Neuron (in vitro differentiated cells): ENCODE measurements around the gene DNAJB13.

Source experiments
- H2AFZ ChIP-seq: one replicate; pipeline ENCODE4 v1.6.1; 2013; ENCODE audit warnings: low read depth, mild to moderate bottlenecking, inconsistent platforms, low read length, moderate library complexity
- H3K27me3 ChIP-seq: one replicate; pipeline ENCODE4 v1.6.1; 2013; ENCODE audit warnings: low read length; ENCODE audit not compliant: insufficient read depth
- H3K36me3 ChIP-seq: one replicate; pipeline ENCODE4 v1.6.1; 2013; ENCODE audit warnings: low read length; ENCODE audit not compliant: insufficient read depth
- H3K4me1 ChIP-seq: one replicate; pipeline ENCODE4 v1.6.1; 2013; ENCODE audit warnings: low read length; ENCODE audit not compliant: insufficient read depth
- H3K4me3 ChIP-seq: 2 replicates; pipeline ENCODE4 v1.5.1; 2013; ENCODE audit warnings: mild to moderate bottlenecking, low read length, moderate library complexity
- H3K9me3 ChIP-seq: one replicate; pipeline ENCODE4 v1.6.1; 2013; ENCODE audit warnings: low read length

The DNAJB13 gene

DNA sequence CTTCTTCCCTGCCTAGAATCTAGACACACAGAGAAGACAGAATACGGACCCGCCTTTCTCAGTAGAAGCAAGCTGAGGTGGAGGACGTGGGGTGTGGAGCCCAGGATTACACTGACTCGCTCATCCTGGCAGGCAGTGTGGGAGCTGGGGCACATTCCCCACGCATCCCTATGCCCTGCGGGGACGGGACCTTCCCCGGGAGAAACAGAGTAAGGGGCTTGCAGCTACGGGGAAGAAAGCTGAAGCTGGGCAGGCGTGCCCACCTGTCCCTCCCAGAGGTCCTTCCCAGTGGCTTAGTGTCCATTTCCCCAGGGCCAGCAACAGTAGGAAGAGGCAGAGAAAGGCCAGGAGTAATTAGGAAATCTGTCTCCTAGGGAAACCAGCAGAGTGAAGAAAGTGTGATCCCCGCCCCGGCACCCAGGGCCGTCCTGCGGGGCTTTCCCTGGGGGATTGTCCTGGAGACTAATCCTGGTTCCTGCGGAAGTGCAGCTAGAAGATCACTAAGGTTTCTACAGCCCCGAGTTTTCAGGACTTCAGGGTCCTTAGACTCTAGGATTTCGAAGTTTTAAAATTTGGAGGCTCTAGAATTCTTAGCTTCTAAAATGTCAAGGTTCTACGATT lies 7.8 kb downstream of the DNAJB13 start:
- no peaks in the 10 kb centered on the region for H3K9me3 ChIP-seq
- no peaks in the 10 kb centered on the region for H3K27me3 ChIP-seq
- no peak overlapping the region for H3K4me3 ChIP-seq
- H3K36me3 ChIP-seq, result no peaks in the 10 kb centered on the region
- no peak overlapping the region for H2AFZ ChIP-seq
- H3K4me1 ChIP-seq, result peaks cover 6% of the 10 kb centered on the region

DNA sequence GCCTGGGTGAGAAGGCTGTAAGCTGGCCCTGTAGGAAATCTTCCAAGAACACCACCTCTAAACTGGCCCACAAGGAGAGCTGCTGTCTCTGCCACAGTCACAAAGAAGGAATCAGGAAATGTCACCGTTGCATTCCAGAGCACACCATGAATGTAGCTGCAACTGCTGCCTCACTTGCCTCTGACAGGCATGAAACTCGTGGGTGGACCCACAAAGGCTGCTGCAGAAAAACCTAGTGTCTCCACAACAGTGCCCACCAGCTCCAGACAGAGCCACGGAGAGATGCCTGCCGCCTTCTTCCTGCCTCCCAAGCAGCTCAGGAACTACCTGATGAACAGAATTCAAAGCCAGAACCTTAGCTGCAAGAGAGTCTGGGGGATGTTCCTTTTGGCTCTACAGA lies 10.5 kb downstream of the DNAJB13 start:
- Histone ChIP-seq H3K4me3 (no peak overlapping the region), H2AFZ (no peak overlapping the region), H3K4me1 (peaks cover 1% of the 10 kb centered on the region), H3K27me3 (no peaks in the 10 kb centered on the region), H3K36me3 (no peaks in the 10 kb centered on the region), H3K9me3 (no peaks in the 10 kb centered on the region)

DNA sequence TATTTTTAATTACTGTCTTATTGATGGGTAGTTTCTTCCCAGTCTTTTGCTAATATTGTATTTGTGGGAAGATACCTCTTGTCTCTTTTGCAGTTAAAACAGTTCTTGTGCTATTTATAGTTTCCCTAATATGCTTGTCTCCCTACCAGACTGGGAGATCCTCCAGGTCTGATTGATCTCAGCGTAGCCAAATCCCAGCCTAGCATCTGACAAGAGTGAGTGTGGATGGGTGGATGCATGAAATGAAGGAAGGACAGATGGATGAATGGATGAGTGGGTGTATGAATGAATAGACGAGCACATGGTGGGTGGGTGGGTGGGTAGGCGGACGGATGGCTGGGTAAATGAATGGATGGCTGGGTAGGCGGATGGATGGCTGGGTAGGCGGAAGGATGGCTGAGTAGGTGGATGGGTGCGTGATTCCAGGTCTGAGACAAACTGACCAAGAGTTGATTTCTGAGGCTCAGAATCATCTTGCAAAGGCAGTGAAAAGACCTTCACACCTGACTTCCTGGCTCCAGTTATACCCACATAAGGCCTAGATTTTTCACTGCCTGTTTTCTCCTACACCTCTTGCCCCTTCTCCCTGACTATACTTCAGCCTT lies 11.4 kb downstream of the DNAJB13 start:
- Histone ChIP-seq H3K36me3 (no peaks in the 10 kb centered on the region), H3K27me3 (no peaks in the 10 kb centered on the region), H3K4me1 (no peaks in the 10 kb centered on the region), H3K4me3 (no peak overlapping the region), H3K9me3 (no peaks in the 10 kb centered on the region), H2AFZ (no peak overlapping the region)

DNA sequence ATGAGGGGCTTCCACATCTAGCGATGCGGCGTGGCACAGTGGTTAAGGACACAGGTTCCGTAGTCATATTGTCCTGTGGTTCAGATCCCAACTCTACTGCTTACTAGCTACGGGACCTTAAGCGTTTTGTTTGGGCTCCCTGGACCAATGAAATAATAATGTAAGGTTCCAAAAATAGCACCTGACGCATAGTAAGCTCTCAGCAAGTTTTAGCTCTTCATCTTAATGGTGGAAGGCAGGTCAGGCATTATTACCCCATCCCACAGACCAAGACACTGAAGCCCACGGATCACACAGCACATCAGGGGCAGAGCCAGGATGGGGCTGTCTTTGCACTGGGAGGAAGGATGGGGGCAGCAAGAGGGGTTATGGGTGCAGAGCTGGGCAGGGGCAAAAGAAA lies 13.0 kb downstream of the DNAJB13 start:
- H2AFZ ChIP-seq, result no peak overlapping the region
- no peaks in the 10 kb centered on the region for H3K27me3 ChIP-seq
- H3K36me3 ChIP-seq, result no peaks in the 10 kb centered on the region
- H3K4me1 ChIP-seq, result no peaks in the 10 kb centered on the region
- H3K4me3 ChIP-seq, result no peak overlapping the region
- H3K9me3 ChIP-seq, result no peaks in the 10 kb centered on the region

DNA sequence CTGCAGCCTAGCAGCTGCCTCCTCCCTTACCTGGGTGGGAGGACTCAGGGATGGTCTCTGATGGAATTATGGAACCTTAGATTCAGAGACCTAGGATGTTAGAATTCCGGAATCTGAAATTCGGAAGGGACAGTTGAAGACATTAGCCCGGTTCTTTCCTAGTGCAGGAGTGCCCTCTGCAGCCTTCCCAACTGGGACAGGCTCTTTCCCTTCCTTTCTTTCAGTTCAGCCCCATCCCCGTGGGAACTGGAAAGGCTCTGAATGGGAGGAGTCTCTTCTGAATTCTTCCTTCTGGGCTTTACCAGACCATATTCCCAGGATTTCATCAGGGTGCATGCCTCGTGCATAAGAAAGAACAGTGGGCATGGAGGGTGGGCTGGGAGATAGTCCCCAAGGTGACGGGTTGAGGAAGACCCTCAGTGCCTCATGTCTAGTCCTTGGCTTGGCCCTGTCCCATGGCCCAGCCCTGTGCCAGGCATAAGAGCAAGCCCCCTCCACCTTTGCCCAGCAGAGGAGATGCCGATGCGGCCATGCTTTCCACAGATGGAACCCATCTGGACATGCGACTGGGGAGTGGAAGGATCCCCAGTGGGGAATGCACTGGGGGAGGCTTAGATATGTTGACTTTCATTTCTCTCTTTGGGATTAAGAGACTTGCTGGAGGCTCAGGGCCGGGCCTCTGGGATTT lies 14.4 kb downstream of the DNAJB13 start:
- no peaks in the 10 kb centered on the region for H3K9me3 ChIP-seq
- H3K4me1 ChIP-seq, result no peaks in the 10 kb centered on the region
- H3K27me3 ChIP-seq, result no peaks in the 10 kb centered on the region

DNA sequence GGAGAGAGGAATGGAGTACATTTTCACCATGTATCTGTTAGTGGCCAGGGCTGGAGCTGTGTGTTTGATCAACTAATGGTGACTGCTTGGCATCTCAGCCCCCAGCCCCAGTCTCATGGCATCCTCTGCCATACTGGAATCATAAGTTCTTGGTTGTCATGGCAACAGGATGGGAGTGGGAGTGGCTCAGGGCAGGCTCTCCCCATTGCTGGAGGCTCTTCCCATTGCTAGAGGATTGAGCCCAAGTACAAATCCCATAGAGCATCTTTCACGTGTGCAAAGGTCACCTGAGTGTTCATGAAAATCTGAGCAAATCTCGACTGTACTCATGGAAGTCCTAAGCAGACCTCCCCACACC lies 14.9 kb downstream of the DNAJB13 start:
- Histone ChIP-seq H3K27me3 (no peaks in the 10 kb centered on the region), H3K4me3 (no peak overlapping the region), H3K4me1 (no peaks in the 10 kb centered on the region)

More for the DNA sequence above, 14.4 kb downstream of the DNAJB13 start:
- Histone ChIP-seq H3K4me3 (no peak overlapping the region), H2AFZ (no peak overlapping the region), H3K36me3 (no peaks in the 10 kb centered on the region)

DNA sequence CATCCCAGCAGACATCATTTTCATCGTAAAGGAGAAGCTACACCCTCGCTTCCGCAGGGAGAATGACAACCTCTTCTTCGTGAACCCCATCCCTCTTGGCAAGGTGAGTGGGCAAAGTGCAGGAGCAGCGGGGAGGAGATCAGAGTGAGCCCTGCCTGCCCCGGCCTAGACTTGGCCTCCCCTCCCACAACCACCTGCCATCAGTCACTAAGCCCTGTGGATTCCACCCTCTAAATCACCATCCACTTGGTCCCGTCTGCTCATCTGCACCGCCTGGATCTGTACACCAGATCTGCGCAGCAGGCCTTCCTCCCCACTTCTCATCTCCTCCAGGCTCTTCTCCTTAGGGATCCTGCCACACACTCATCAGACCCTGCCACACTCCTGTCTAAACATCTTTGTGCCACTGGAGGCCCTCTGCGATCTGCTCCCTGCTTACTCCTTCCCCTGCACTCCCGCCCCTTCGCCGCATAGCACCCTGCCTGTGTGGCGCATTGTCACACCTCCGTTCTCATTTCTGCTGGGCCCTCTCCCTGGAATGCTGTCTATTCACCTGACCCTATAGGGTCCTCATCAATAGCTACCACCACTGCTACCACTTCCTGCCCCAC lies 17.6 kb downstream of the DNAJB13 start:
- Histone ChIP-seq H3K36me3 (no peaks in the 10 kb centered on the region), H3K27me3 (no peaks in the 10 kb centered on the region), H3K9me3 (no peaks in the 10 kb centered on the region), H3K4me1 (no peaks in the 10 kb centered on the region), H2AFZ (no peak overlapping the region), H3K4me3 (no peak overlapping the region)

More for the DNA sequence above, 14.9 kb downstream of the DNAJB13 start:
- Histone ChIP-seq H2AFZ (no peak overlapping the region), H3K9me3 (no peaks in the 10 kb centered on the region), H3K36me3 (no peaks in the 10 kb centered on the region)

DNA sequence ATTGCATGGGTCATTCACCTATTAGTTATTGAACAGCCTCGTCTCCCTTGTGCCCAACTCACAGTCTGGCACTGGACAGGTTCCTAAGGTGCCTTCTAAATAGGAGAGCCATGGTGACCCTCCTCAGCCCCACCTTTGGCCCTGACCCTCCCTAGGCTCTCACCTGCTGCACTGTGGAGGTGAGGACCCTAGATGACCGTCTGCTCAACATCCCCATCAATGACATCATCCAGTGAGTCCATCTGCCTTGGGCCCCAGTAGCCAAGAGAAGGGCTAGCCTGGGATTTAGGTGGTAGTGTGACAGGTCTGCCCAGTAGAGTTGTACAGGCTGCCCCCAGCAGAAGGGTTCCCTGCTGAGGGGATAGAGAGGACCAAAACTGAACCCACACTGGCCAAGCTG lies 18.3 kb downstream of the DNAJB13 start:
- no peaks in the 10 kb centered on the region for H3K27me3 ChIP-seq

DNA sequence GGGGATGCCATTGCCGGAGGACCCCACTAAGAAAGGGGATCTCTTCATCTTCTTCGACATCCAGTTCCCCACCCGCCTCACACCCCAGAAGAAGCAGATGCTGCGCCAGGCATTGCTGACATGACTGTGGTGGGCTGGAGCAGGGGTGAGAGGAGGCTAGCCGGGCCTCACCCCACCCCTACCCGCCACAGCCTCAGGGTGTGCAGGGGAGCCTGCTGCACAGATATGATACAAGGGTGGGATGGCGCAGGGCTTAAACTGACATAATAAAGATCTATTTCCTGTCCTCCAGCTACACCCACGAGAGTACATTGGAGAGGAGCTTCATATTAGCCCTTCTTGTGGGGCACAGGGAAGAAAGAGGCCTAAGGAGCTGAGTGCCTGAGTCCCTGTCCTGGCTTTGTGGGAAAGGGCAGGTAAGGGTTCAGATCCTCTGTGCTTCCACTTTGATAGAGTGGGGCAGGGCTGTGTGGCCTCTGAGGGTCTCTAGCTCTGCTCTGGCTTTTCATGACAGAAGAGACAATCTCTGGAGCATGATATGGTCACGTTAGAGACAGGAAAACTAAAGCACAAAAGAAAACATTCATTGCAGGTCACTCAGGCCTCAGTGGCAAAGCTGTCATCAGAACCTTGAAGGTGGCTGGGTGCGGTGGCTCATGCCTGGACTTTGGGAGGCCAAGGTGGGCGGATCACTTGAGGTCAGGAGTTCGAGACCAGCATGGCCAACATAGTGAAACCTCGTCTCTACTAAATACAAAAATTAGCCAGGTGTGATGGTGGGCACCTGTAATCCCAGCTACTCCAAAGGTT lies 19.4 kb downstream of the DNAJB13 start:
- H3K4me3 ChIP-seq, result no peak overlapping the region
- H3K27me3 ChIP-seq, result no peaks in the 10 kb centered on the region
- no peaks in the 10 kb centered on the region for H3K9me3 ChIP-seq
- H3K4me1 ChIP-seq, result no peaks in the 10 kb centered on the region
- H2AFZ ChIP-seq, result no peak overlapping the region
- H3K36me3 ChIP-seq, result no peaks in the 10 kb centered on the region

More for the DNA sequence above, 18.3 kb downstream of the DNAJB13 start:
- H3K4me1 ChIP-seq, result no peaks in the 10 kb centered on the region
- H2AFZ ChIP-seq, result no peak overlapping the region
- H3K9me3 ChIP-seq, result no peaks in the 10 kb centered on the region
- H3K4me3 ChIP-seq, result no peak overlapping the region
- no peaks in the 10 kb centered on the region for H3K36me3 ChIP-seq

DNA sequence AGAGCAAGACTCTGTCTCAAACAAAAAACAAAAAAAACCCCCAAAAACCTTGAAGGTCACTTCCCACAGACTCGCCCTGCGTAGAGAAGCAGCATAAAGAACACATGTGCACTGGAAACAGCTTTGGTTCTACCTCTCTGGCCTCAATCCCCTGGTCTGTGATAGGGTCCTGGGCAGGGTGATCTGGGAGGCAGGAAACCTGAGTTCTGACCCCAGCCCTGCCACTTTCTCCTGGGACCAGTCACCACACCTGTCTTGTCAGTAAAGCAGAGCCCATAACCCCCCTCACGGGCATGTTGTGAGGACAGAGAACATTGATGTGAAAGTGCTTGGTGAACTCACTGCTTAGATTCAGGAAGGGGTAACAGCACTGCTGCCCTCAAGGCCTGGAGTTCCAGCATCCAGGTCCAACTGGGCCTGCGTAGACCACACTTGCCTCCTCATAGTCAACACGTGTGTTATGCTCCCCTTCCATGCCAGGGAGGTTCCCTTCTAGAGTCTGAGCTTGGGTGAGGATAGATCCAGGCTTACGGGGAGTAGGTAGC lies 20.4 kb downstream of the DNAJB13 start:
- Histone ChIP-seq H3K4me1 (no peaks in the 10 kb centered on the region), H2AFZ (no peak overlapping the region), H3K4me3 (no peak overlapping the region), H3K9me3 (no peaks in the 10 kb centered on the region), H3K36me3 (no peaks in the 10 kb centered on the region), H3K27me3 (no peaks in the 10 kb centered on the region)

DNA sequence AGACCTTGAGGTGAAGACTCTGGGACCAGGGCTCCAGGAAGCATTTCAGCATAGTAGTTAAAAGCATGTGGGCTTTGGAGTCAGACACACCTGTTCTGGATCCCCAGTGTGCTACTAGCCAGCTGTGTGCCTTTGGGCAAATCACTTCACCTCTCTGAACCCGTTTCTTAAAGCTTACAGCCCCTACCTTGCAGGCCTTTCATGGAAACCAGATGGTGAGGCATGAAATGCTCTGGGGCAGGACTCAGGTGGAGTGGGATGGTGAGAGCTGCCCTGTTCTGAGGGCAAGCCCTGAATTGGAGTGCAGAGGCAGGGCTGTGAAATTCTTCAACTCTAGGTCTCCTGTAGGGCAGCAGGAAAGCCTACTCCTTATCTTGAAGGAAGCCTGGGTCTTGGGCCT lies 21.4 kb downstream of the DNAJB13 start:
- Histone ChIP-seq H3K9me3 (no peaks in the 10 kb centered on the region), H3K4me1 (no peaks in the 10 kb centered on the region), H2AFZ (no peak overlapping the region), H3K36me3 (peaks cover 1% of the 10 kb centered on the region), H3K4me3 (no peak overlapping the region), H3K27me3 (no peaks in the 10 kb centered on the region)

DNA sequence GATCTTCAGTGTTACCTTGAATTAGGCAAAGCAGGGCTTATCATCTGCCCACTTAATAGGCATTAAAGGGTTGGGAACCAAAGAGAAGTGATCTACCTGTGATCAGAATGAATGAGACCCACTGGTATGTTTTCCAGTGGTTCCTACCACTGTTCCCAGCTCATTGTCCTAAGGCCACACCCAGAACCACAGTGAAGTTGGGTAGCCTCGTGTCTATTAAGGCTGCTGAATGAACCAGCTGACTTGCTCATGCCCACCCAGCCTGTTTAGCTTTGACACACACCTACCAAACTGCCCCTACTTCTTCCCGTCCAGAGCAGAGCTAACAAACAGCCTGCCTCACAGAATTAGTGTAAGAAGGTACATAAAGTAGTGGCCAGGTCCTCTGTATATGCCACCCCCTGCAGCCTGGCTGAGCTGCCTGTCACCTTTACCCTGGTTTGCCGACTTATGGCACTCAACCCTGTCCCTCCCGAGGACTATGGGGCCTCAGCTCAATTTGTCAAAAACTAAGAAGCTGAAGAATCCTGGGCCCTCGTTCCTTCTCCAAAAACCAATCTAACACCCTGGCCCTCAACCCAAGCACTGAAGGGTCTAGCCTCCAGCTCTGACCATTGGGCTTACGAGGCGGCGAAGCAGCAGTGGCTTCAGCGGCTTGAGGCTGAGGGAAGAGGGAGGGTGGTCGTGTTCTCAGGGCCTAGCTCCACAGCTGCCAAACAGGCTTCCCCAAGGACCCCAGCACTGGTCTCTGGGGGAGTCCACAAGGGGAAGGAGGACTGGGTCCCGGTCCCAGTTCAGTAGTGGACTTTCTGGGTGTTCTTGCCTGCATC lies 22.0 kb downstream of the DNAJB13 start:
- Histone ChIP-seq H3K4me1 (no peaks in the 10 kb centered on the region), H2AFZ (no peak overlapping the region), H3K4me3 (no peak overlapping the region), H3K27me3 (no peaks in the 10 kb centered on the region), H3K9me3 (no peaks in the 10 kb centered on the region), H3K36me3 (peaks cover 7% of the 10 kb centered on the region)
